Calu3 (cell line): ENCODE data around the gene ARL15. TPM values are rescaled to one million over a fixed set of nuclear protein-coding genes. Genes with fewer than 3 reads are reported as not detected.

Source experiments
- BruUV-seq: library from RNA; stranded (reverse); fragments of 400-500 nt; replicated peaks from 2 replicates; lab custom pipeline; 2021; lab: Mats Ljungman, UMichigan
- CTCF ChIA-PET: fragments of 300-600 bp; sonication (Branson Sonifier 250); formaldehyde crosslinking; loops from one replicate; lab custom pipeline; 2022; ENCODE audit warnings: antibody characterized with exemption; lab: Charles Lee
- DNase-seq: peaks from one replicate; pipeline ENCODE4 v3.0.0; 2022
- H3K27ac Mint-ChIP-seq: one replicate; pipeline ENCODE4 v1.8.0; 2022; ENCODE audit warnings: mixed read lengths; ENCODE audit not compliant: unreplicated experiment
- H3K27me3 Mint-ChIP-seq: one replicate; pipeline ENCODE4 v1.8.0; 2022; ENCODE audit warnings: mixed read lengths; ENCODE audit not compliant: unreplicated experiment
- H3K36me3 Mint-ChIP-seq: one replicate; pipeline ENCODE4 v1.8.0; 2022; ENCODE audit warnings: mild to moderate bottlenecking, moderate library complexity, mixed read lengths; ENCODE audit not compliant: insufficient read depth, unreplicated experiment
- H3K4me1 Mint-ChIP-seq: one replicate; pipeline ENCODE4 v1.8.0; 2022; ENCODE audit warnings: mild to moderate bottlenecking, low read depth, mixed read lengths; ENCODE audit not compliant: unreplicated experiment
- H3K4me3 Mint-ChIP-seq: one replicate; pipeline ENCODE4 v1.8.0; 2022; ENCODE audit warnings: mild to moderate bottlenecking, low read depth, moderate library complexity, mixed read lengths; ENCODE audit not compliant: unreplicated experiment
- H3K9me3 Mint-ChIP-seq: one replicate; pipeline ENCODE4 v1.8.0; 2022; ENCODE audit warnings: low read depth, mixed read lengths; ENCODE audit not compliant: unreplicated experiment
- intact Hi-C: fragments of 100-400 bp; cut with micrococcal nuclease; formaldehyde crosslinking; loops from one replicate; pipeline ENCODE4 v1.10.0; 2022; ENCODE audit not compliant: unreplicated experiment
- total RNA-seq: library from RNA; stranded (reverse); gene quantifications from 2 replicates; pipeline ENCODE4 v1.2.3, GENCODE V29; 2022
- TF ChIP-seq, protein P1 (sequence below): fragments of 200-600 bp; IDR thresholded peaks from one replicate; pipeline ENCODE4 v1.8.0; 2022; ENCODE audit warnings: antibody characterized with exemption; ENCODE audit not compliant: unreplicated experiment

The ARL15 gene
- total RNA-seq, 1 experiment from 2014 or later: 15.1 TPM

DNA sequence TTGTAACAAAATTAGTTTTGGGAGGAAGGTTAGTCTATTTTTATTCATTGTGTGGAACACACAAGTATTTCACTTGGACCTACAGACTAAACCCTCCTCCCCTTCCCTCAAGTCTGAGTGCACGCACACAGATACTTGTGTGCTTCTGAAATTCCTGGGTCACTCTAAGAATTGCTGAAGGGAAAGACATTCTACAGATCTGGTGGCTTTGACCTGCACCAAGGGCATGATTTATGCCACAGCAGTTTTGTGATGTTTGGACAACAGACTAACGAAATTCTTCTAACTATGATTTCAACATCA, 150.5 kb downstream of the ARL15 start:
- TF ChIP-seq, protein P1, sequence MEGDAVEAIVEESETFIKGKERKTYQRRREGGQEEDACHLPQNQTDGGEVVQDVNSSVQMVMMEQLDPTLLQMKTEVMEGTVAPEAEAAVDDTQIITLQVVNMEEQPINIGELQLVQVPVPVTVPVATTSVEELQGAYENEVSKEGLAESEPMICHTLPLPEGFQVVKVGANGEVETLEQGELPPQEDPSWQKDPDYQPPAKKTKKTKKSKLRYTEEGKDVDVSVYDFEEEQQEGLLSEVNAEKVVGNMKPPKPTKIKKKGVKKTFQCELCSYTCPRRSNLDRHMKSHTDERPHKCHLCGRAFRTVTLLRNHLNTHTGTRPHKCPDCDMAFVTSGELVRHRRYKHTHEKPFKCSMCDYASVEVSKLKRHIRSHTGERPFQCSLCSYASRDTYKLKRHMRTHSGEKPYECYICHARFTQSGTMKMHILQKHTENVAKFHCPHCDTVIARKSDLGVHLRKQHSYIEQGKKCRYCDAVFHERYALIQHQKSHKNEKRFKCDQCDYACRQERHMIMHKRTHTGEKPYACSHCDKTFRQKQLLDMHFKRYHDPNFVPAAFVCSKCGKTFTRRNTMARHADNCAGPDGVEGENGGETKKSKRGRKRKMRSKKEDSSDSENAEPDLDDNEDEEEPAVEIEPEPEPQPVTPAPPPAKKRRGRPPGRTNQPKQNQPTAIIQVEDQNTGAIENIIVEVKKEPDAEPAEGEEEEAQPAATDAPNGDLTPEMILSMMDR: no peak
- CTCF ChIA-PET: no interaction called here

DNA sequence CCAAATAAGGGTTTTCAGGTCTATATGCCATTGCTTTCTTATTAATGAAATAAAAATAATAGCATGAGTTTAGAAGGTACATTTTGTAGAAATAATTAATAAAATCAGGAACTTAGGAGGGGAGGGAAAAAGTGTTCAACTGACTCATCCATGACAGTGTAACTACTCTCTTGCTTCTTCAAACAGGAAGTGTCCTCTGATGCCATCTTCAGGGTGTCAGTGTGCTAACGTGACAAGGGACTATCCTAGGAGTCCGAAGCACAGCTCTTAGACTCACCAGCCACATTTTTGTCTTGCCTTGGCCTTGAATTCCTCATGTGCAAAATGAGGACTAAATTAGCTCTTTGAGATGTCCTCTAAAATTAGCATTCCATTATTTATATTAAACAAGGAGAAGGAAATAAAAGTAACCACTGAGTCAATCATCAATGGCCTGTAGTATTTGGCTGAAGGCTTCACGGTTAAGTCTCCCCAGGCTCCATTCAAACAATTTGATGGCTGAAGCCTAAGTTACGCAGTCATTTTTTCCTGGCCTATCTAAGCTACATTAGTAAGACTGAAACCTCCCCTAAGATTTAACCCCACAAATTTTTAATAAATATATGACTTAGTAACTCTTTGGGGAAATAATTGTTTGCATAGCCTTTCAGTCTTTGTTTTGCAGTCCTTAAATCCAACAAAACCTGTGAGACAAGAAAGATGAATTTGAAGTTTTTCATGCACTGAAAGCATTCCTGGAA, 151.1 kb downstream of the ARL15 start:
- CTCF ChIA-PET: no interaction called here
- TF ChIP-seq, protein P1: no peak
- intact Hi-C loops: no loop called here

More for the DNA sequence above, 150.5 kb downstream of the ARL15 start:
- Mint-ChIP-seq H3K4me3 (no peak overlapping the region), H3K27ac (no peak overlapping the region), H3K27me3 (no peaks in the 10 kb centered on the region), H3K9me3 (no peaks in the 10 kb centered on the region), H3K4me1 (no peaks in the 10 kb centered on the region), H3K36me3 (no peaks in the 10 kb centered on the region)
- BruUV-seq: no TSS peak
- intact Hi-C loops: no loop called here
- no peak for DNase-seq

DNA sequence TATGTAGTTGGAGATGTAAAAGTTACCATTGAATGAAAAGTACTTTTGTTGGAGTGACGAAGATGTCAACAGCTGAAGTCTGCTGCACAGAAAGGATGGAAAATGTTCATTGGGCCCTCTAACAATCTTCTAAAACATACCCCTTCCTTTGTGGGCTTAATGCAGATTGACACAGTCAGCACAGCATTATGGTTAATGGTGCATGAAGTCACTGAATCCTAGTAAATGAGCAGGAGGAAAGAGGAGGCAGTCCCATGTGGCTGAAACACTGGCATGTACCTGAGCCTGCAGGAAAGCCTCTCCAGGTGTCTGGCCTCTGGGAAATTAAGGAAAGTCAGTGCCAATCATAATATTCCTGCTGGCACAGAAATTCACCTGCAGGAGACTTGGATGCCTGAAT, 153.8 kb downstream of the ARL15 start:
- H3K9me3 Mint-ChIP-seq: no peaks in the 10 kb centered on the region
- TF ChIP-seq, protein P1: no peak
- no peaks in the 10 kb centered on the region for H3K4me1 Mint-ChIP-seq
- no peaks in the 10 kb centered on the region for H3K36me3 Mint-ChIP-seq
- CTCF ChIA-PET: no interaction called here
- H3K4me3 Mint-ChIP-seq: no peak overlapping the region
- no peak for DNase-seq
- no peaks in the 10 kb centered on the region for H3K27me3 Mint-ChIP-seq
- intact Hi-C loops: no loop called here
- no peak overlapping the region for H3K27ac Mint-ChIP-seq
- BruUV-seq: no TSS peak

More for the DNA sequence above, 151.1 kb downstream of the ARL15 start:
- no peak for DNase-seq
- H3K36me3 Mint-ChIP-seq: no peaks in the 10 kb centered on the region
- no peaks in the 10 kb centered on the region for H3K9me3 Mint-ChIP-seq
- no peak overlapping the region for H3K4me3 Mint-ChIP-seq
- BruUV-seq: no TSS peak
- H3K27me3 Mint-ChIP-seq: no peaks in the 10 kb centered on the region
- no peaks in the 10 kb centered on the region for H3K4me1 Mint-ChIP-seq
- H3K27ac Mint-ChIP-seq: no peak overlapping the region

DNA sequence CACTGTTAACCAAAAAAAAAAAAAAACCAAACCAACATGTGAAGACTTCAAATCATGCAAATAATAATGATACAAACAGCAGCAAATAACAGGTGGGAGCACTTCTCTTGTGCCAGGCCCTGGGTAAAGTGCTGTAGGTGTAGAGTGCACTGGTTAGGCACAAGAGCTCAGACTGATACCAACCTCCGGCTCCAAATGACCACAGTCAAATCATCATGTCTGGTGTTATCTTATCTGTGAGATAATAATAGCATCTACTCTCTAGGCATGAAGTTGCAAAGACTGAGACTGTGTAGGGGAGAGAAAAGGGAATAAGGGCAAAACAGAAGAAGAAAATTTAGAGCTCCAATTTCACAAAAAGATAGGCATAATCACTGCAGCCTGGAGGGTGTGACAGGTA, 159.5 kb downstream of the ARL15 start:
- H3K27me3 Mint-ChIP-seq: no peaks in the 10 kb centered on the region
- intact Hi-C loops: no loop called here
- no peak overlapping the region for H3K27ac Mint-ChIP-seq
- CTCF ChIA-PET: no interaction called here
- no peaks in the 10 kb centered on the region for H3K36me3 Mint-ChIP-seq
- no peak overlapping the region for H3K4me3 Mint-ChIP-seq
- H3K9me3 Mint-ChIP-seq: no peaks in the 10 kb centered on the region
- no peaks in the 10 kb centered on the region for H3K4me1 Mint-ChIP-seq
- no TSS peak for BruUV-seq
- no peak for DNase-seq
- TF ChIP-seq, protein P1: no peak
